Hepatocyte (in vitro differentiated cells): Measurements from ENCODE around the gene TTC7B. TPM values are rescaled to one million over a fixed set of nuclear protein-coding genes. Genes with fewer than 3 reads are reported as not detected.
A peak's percentile ranks its signal among the peaks of the same experiment; 100 is the strongest.

Source experiments
- DNase-seq: peaks from one replicate; pipeline ENCODE4 v3.0.0-alpha.2; 2016; ENCODE audit warnings: low spot score
- H2AFZ ChIP-seq: fragments of 200-600 bp; sonication (generic); 2 replicates; pipeline ENCODE4 v1.6.0; 2016; ENCODE audit warnings: antibody characterized with exemption, mild to moderate bottlenecking
- H3K27ac ChIP-seq: fragments of 200-600 bp; sonication (generic); 2 replicates; pipeline ENCODE4 v1.5.1; 2016; ENCODE audit warnings: mild to moderate bottlenecking
- H3K27me3 ChIP-seq: fragments of 200-600 bp; sonication (generic); 2 replicates; pipeline ENCODE4 v1.6.1; 2016
- H3K36me3 ChIP-seq: fragments of 200-600 bp; sonication (generic); replicated peaks from 2 replicates; pipeline ENCODE4 v1.5.1; 2016; ENCODE audit warnings: low read depth; ENCODE audit not compliant: insufficient read depth
- H3K4me1 ChIP-seq: fragments of 200-600 bp; sonication (generic); 2 replicates; pipeline ENCODE4 v1.5.1; 2016; ENCODE audit warnings: mild to moderate bottlenecking, moderate library complexity; ENCODE audit not compliant: insufficient read depth
- H3K4me2 ChIP-seq: fragments of 200-600 bp; sonication (generic); 2 replicates; pipeline ENCODE4 v1.6.0; 2016
- H3K4me3 ChIP-seq: fragments of 200-600 bp; sonication (generic); 2 replicates; pipeline ENCODE4 v1.5.1; 2016; ENCODE audit warnings: mild to moderate bottlenecking
- H3K79me2 ChIP-seq: fragments of 200-600 bp; sonication (generic); 2 replicates; pipeline ENCODE4 v1.6.0; 2017; ENCODE audit warnings: mild to moderate bottlenecking
- H3K9me2 ChIP-seq: fragments of 200-600 bp; sonication (generic); replicated peaks from 2 replicates; pipeline ENCODE4 v1.6.0; 2017; ENCODE audit warnings: mild to moderate bottlenecking; ENCODE audit not compliant: insufficient read depth
- H3K9me3 ChIP-seq: fragments of 200-600 bp; sonication (generic); 2 replicates; pipeline ENCODE4 v1.5.1; 2016; ENCODE audit warnings: low read depth, mild to moderate bottlenecking
- H4K20me1 ChIP-seq: fragments of 200-600 bp; sonication (generic); 2 replicates; pipeline ENCODE4 v1.6.0; 2016; ENCODE audit warnings: mild to moderate bottlenecking; ENCODE audit not compliant: insufficient read depth, poor library complexity, severe bottlenecking
- CTCF ChIP-seq: fragments of 200-600 bp; sonication (generic); IDR thresholded peaks from 2 replicates; pipeline ENCODE4 v1.5.1; 2016; ENCODE audit warnings: antibody characterized with exemption, mild to moderate bottlenecking; ENCODE audit not compliant: poor library complexity
- EZH2 ChIP-seq: fragments of 200-600 bp; sonication (generic); IDR thresholded peaks from 2 replicates; pipeline ENCODE4 v1.6.1; 2016; ENCODE audit warnings: antibody characterized with exemption, mild to moderate bottlenecking, borderline replicate concordance
- EZH2phosphoT487 ChIP-seq: fragments of 200-600 bp; sonication (generic); IDR thresholded peaks from one replicate; pipeline ENCODE4 v1.6.1; 2018; ENCODE audit warnings: antibody characterized with exemption, mild to moderate bottlenecking, low read depth, moderate library complexity; ENCODE audit not compliant: unreplicated experiment, severe bottlenecking
- WGBS: methylation state at CpG from one replicate; pipeline ENCODE4 v1.1.6; 2016; ENCODE audit warnings: low lambda C conversion rate; ENCODE audit errors: missing lambda C conversion rate; 5-methylcytosine and 5-hydroxymethylcytosine counted together
- polyA plus RNA-seq: library from polyadenylated mRNA; unstranded; fragments of >200 nt; fragmentation: Nextera tagmentation; extraction: Ambion mirVana; gene quantifications from 2 replicates; pipeline ENCODE4 v1.2.1, GENCODE V29; 2016
- total RNA-seq: library from RNA; depleted of rRNA; stranded (reverse); fragments of >200 nt; gene quantifications from 2 replicates; pipeline ENCODE4 v1.2.3, GENCODE V29; 2014

TTC7B gene
- total and polyA plus RNA-seq, 2 experiments from 2014 or later, result 10.7 to 25.5 TPM

- Histone ChIP-seq H3K4me2 (peak overlapping the region; percentile 90), H2AFZ (peak overlapping the region; percentile 52), H3K27ac (no peak overlapping the region), H3K4me3 (peak overlapping the region; percentile 64), H3K9me3 (no peaks in the 10 kb centered on the region), H3K36me3 (no peaks in the 10 kb centered on the region), H3K79me2 (peaks cover 15% of the 10 kb centered on the region), H3K9me2 (no peaks in the 10 kb centered on the region), H3K4me1 (no peaks in the 10 kb centered on the region), H4K20me1 (no peaks in the 10 kb centered on the region), H3K27me3 (no peaks in the 10 kb centered on the region)
- WGBS, result 46% methylated on average over 5 of the region's 5 CpGs
- TF ChIP-seq CTCF, result no peak
- TF ChIP-seq EZH2phosphoT487, result no peak
- no peak for TF ChIP-seq EZH2
- DNase-seq, result no peak
Observed at GRCh38 chr14:90815572-90815821, 733 bp downstream of the TTC7B start.

GRCh38 chr14:90814806-90815571 lies 1.2 kb downstream of the TTC7B start:
- peak overlapping the region; percentile 52 for H2AFZ ChIP-seq
- no peaks in the 10 kb centered on the region for H3K36me3 ChIP-seq
- peak overlapping the region; percentile 90 for H3K4me2 ChIP-seq
- H3K79me2 ChIP-seq, result peaks cover 15% of the 10 kb centered on the region
- no peak for TF ChIP-seq CTCF
- no peak for TF ChIP-seq EZH2phosphoT487
- TF ChIP-seq EZH2, result no peak
- peak overlapping the region; percentile 64 for H3K4me3 ChIP-seq
- no peaks in the 10 kb centered on the region for H4K20me1 ChIP-seq
- DNase-seq, result no peak
- 66% methylated on average over 13 of the region's 13 CpGs for WGBS
- no peaks in the 10 kb centered on the region for H3K4me1 ChIP-seq
- H3K27me3 ChIP-seq, result no peaks in the 10 kb centered on the region
- no peak overlapping the region for H3K27ac ChIP-seq
- H3K9me2 ChIP-seq, result no peaks in the 10 kb centered on the region
- H3K9me3 ChIP-seq, result no peaks in the 10 kb centered on the region

GRCh38 chr14:90813442-90813841 lies 2.8 kb downstream of the TTC7B start:
- TF ChIP-seq EZH2phosphoT487, result no peak
- no peak for TF ChIP-seq CTCF
- TF ChIP-seq EZH2, result no peak
- Histone ChIP-seq H3K9me2 (no peaks in the 10 kb centered on the region), H3K36me3 (no peaks in the 10 kb centered on the region), H3K4me2 (no peak overlapping the region), H3K9me3 (no peaks in the 10 kb centered on the region), H2AFZ (no peak overlapping the region), H3K4me3 (no peak overlapping the region), H3K4me1 (no peaks in the 10 kb centered on the region), H3K79me2 (peaks cover 15% of the 10 kb centered on the region), H3K27ac (no peak overlapping the region), H3K27me3 (no peaks in the 10 kb centered on the region), H4K20me1 (no peaks in the 10 kb centered on the region)
- no peak for DNase-seq
- 87% methylated on average over 5 of the region's 5 CpGs for WGBS
